SK-N-SH (cell line): ENCODE results near the gene MIPEP. TPM values are rescaled to one million over a fixed set of nuclear protein-coding genes. Genes with fewer than 3 reads are reported as not detected.

ENCODE experiments used
- CTCF ChIA-PET: fragments of 300-600, 350-600 bp; formaldehyde crosslinking; extraction: SDS; loops from one replicate; lab custom pipeline; 2021; lab: Yijun Ruan, JAX
- POLR2A ChIA-PET: fragments of 350-600 bp; sonication (Branson Sonifier 250); formaldehyde crosslinking; extraction: SDS; loops from one replicate; lab custom pipeline; 2020; ENCODE audit warnings: antibody characterized with exemption, inconsistent platforms; lab: Yijun Ruan, JAX
- DNase-seq: peaks from one replicate; pipeline ENCODE4 v3.0.0; 2012
- H2AFZ ChIP-seq: fragments of 200-600 bp; sonication (generic); 2 replicates; pipeline ENCODE4 v1.8.1; 2016; ENCODE audit warnings: antibody characterized with exemption, mild to moderate bottlenecking, low read depth
- H3F3A ChIP-seq: fragments of 200-600 bp; sonication (generic); replicated peaks from 2 replicates; pipeline ENCODE3; 2016; ENCODE audit warnings: antibody characterized with exemption, mild to moderate bottlenecking; ENCODE audit not compliant: insufficient read depth
- H3K27ac ChIP-seq, 2 experiments: fragments of 200-500 bp in 1 of 2; fragments of 200-600 bp in 1 of 2; sonication (Bioruptor generic) in 1 of 2; sonication (generic), shearing (Covaris generic) in 1 of 2; 2 replicates each; pipeline versions ENCODE4 v1.5.1 to v1.6.1; 2014 to 2016; ENCODE audit warnings: low read depth in 2 of 2, inconsistent platforms in 1 of 2, low read length in 1 of 2, mild to moderate bottlenecking in 1 of 2, mixed read lengths in 1 of 2
- H3K27me3 ChIP-seq: fragments of 200-600 bp; sonication (generic), shearing (Covaris generic); 2 replicates; pipeline ENCODE4 v1.6.1; 2016; ENCODE audit warnings: mixed run types; ENCODE audit not compliant: insufficient read depth
- H3K36me3 ChIP-seq, 2 experiments: fragments of 200-500 bp in 1 of 2; fragments of 200-600 bp in 1 of 2; sonication (Bioruptor generic) in 1 of 2; sonication (generic) in 1 of 2; replicated peaks in 1 of 2; 2 replicates each; pipeline versions ENCODE3 to v1.5.1; 2014 to 2016; ENCODE audit warnings: low read length in 1 of 2, mild to moderate bottlenecking in 1 of 2; ENCODE audit not compliant: insufficient read depth in 2 of 2, control insufficient read depth in 1 of 2
- H3K4me1 ChIP-seq, 2 experiments: fragments of 200-500 bp in 1 of 2; fragments of 200-600 bp in 1 of 2; sonication (Bioruptor generic) in 1 of 2; sonication (generic), shearing (Covaris generic) in 1 of 2; 2 replicates each; pipeline versions ENCODE4 v1.5.1 to v1.6.1; 2014 to 2016; ENCODE audit warnings: low read depth in 1 of 2, low read length in 1 of 2, mixed run types in 1 of 2; ENCODE audit not compliant: insufficient read depth in 2 of 2, control insufficient read depth in 1 of 2
- H3K4me2 ChIP-seq: fragments of 200-600 bp; sonication (generic), shearing (Covaris generic); 2 replicates; pipeline ENCODE4 v1.6.1; 2017; ENCODE audit warnings: mixed run types
- H3K4me3 ChIP-seq, 2 experiments: fragments of 200-500 bp in 1 of 2; fragments of 200-600 bp in 1 of 2; sonication (Bioruptor generic) in 1 of 2; sonication (generic), shearing (Covaris generic) in 1 of 2; 2 replicates each; pipeline versions ENCODE4 v1.5.1 to v1.8.1; 2014 to 2016; ENCODE audit warnings: low read depth in 2 of 2, inconsistent platforms in 1 of 2, low read length in 1 of 2, mild to moderate bottlenecking in 1 of 2, mixed read lengths in 1 of 2, moderate library complexity in 1 of 2
- H3K79me2 ChIP-seq: fragments of 200-600 bp; sonication (generic); 2 replicates; pipeline ENCODE4 v1.8.1; 2017; ENCODE audit warnings: mild to moderate bottlenecking; ENCODE audit not compliant: insufficient read depth
- H3K9ac ChIP-seq: fragments of 200-600 bp; sonication (generic); 2 replicates; pipeline ENCODE4 v1.6.1; 2017; ENCODE audit warnings: mixed run types
- H3K9me2 ChIP-seq: fragments of 200-600 bp; sonication (generic); 2 replicates; pipeline ENCODE4 v1.6.1; 2017; ENCODE audit warnings: mixed run types
- H3K9me3 ChIP-seq: fragments of 200-600 bp; sonication (generic); 2 replicates; pipeline ENCODE4 v1.6.1; 2017; ENCODE audit warnings: mixed run types, mild to moderate bottlenecking, moderate library complexity
- H4K20me1 ChIP-seq: fragments of 200-600 bp; sonication (generic); 2 replicates; pipeline ENCODE4 v1.6.1; 2017; ENCODE audit warnings: mild to moderate bottlenecking, mixed run types; ENCODE audit not compliant: insufficient read depth
- CHD2 ChIP-seq: fragments of 150-350 bp; IDR thresholded peaks from 2 replicates; pipeline ENCODE4 v1.6.1; 2018; ENCODE audit warnings: low read length; ENCODE audit not compliant: partially characterized antibody
- CTCF ChIP-seq: fragments of 200-600 bp; sonication (generic); IDR thresholded peaks from 2 replicates; pipeline ENCODE4 v1.6.1; 2017; ENCODE audit warnings: antibody characterized with exemption, mild to moderate bottlenecking, moderate library complexity
- ELF1 ChIP-seq: IDR thresholded peaks from 2 replicates; pipeline ENCODE4 v1.4.0; 2012
- EP300 ChIP-seq, 2 experiments: IDR thresholded peaks; 2 replicates each; pipeline versions ENCODE4 v1.4.0 to v1.6.1; 2012; ENCODE audit warnings: borderline replicate concordance in 1 of 2, low read depth in 1 of 2, low read length in 1 of 2
- EZH2phosphoT487 ChIP-seq: fragments of 200-600 bp; sonication (generic); IDR thresholded peaks from 2 replicates; pipeline ENCODE4 v1.6.1; 2017; ENCODE audit warnings: low read depth, mixed run types, mild to moderate bottlenecking, antibody characterized with exemption, moderate library complexity, borderline replicate concordance
- FOSL2 ChIP-seq: IDR thresholded peaks from 2 replicates; pipeline ENCODE4 v1.4.0; 2012; ENCODE audit warnings: low read depth, mild to moderate bottlenecking, moderate library complexity, borderline replicate concordance
- FOXJ3 ChIP-seq: sonication (generic); formaldehyde crosslinking; IDR thresholded peaks from 2 replicates; pipeline ENCODE4 v1.5.1; 2020; ENCODE audit warnings: mild to moderate bottlenecking, missing genetic modification reagents
- GABPA ChIP-seq: IDR thresholded peaks from 2 replicates; pipeline ENCODE4 v1.4.0; 2012; ENCODE audit warnings: low read depth, mild to moderate bottlenecking
- IRF3 ChIP-seq: fragments of 150-350 bp; IDR thresholded peaks from 2 replicates; pipeline ENCODE4 v1.6.1; 2016; ENCODE audit warnings: mild to moderate bottlenecking, low read depth, low read length
- MAX ChIP-seq: IDR thresholded peaks from 2 replicates; pipeline ENCODE4 v1.4.0; 2012; ENCODE audit warnings: low read depth
- MEF2A ChIP-seq: IDR thresholded peaks from 2 replicates; pipeline ENCODE4 v1.4.0; 2012; ENCODE audit warnings: low read depth, borderline replicate concordance
- MXI1 ChIP-seq: IDR thresholded peaks from 2 replicates; pipeline ENCODE4 v1.6.1; 2012; ENCODE audit warnings: mild to moderate bottlenecking, low read depth, low read length, improper control_type of control experiment
- NFIC ChIP-seq: IDR thresholded peaks from 2 replicates; pipeline ENCODE4 v1.4.0; 2012; ENCODE audit warnings: borderline replicate concordance
- PBX3 ChIP-seq: IDR thresholded peaks from 2 replicates; pipeline ENCODE4; 2012
- POLR2AphosphoS5 ChIP-seq: IDR thresholded peaks from 2 replicates; pipeline ENCODE4 v1.6.1; 2012; ENCODE audit warnings: low read depth, low read length
- RAD21 ChIP-seq: IDR thresholded peaks from 2 replicates; pipeline ENCODE4 v1.6.1; 2012; ENCODE audit warnings: mild to moderate bottlenecking, low read length
- RFX5 ChIP-seq: IDR thresholded peaks from 2 replicates; pipeline ENCODE4 v1.6.1; 2012; ENCODE audit warnings: mild to moderate bottlenecking, improper control_type of control experiment, low read length
- RXRA ChIP-seq: IDR thresholded peaks from 2 replicates; pipeline ENCODE4 v1.4.0; 2012; ENCODE audit warnings: low read depth, mild to moderate bottlenecking, borderline replicate concordance
- SMC3 ChIP-seq: IDR thresholded peaks from 2 replicates; pipeline ENCODE4 v1.6.1; 2012; ENCODE audit warnings: low read depth, low read length, improper control_type of control experiment
- USF2 ChIP-seq: fragments of 150-350 bp; IDR thresholded peaks from 2 replicates; pipeline ENCODE4 v1.6.1; 2017; ENCODE audit warnings: antibody characterized with exemption, low read length, low read depth, borderline replicate concordance
- YY1 ChIP-seq: IDR thresholded peaks from 2 replicates; pipeline ENCODE4 v1.4.0; 2012; ENCODE audit warnings: low read depth, mild to moderate bottlenecking
- WGBS: methylation state at CpG from one replicate; pipeline ENCODE4 v1.1.6; 2017; ENCODE audit warnings: low lambda C conversion rate; 5-methylcytosine and 5-hydroxymethylcytosine counted together
- polyA plus RNA-seq, 3 experiments: library from polyadenylated mRNA; depleted of rRNA; stranded (reverse); fragments of >200 nt; gene quantifications; 2 replicates each; pipeline ENCODE4 v1.2.3, GENCODE V29; 2012

The MIPEP gene
- polyA plus RNA-seq, 1 of the 3 experiments (the other 2 are of a cell fraction) = 12.7 TPM

- TF ChIP-seq YY1 = no peak
- TF ChIP-seq, all 33 proteins: peak for 3
Measured at GRCh38 chr13:23876265-23876664, 12.9 kb downstream of the MIPEP start (continued).

GRCh38 chr13:23871616-23872220 is 17.5 kb downstream of the MIPEP start:
- POLR2A ChIA-PET = no interaction called here
- H3K9ac ChIP-seq = no peak overlapping the region

More at GRCh38 chr13:23871616-23872220, 17.5 kb downstream of the MIPEP start:
- peaks cover 13% of the 10 kb centered on the region for H3F3A ChIP-seq
- no peaks in the 10 kb centered on the region for H3K27me3 ChIP-seq
- no peaks in the 10 kb centered on the region for H3K79me2 ChIP-seq
- no peak overlapping the region for H3K4me2 ChIP-seq
- CTCF ChIA-PET = interaction anchor here (1.0 to 2.1 kb wide), 5 partner anchors 9 to 405 kb away, joined by 3 to 19 read pairs (median 3); partner anchors contain the start of gene MIPEP
- H3K9me2 ChIP-seq = no peaks in the 10 kb centered on the region
- H4K20me1 ChIP-seq = no peaks in the 10 kb centered on the region
- no peak overlapping the region for H3K4me3 ChIP-seq
- no peak for TF ChIP-seq MEF2A
- TF ChIP-seq SMC3 = peak; percentile 59
- TF ChIP-seq RXRA = no peak
- TF ChIP-seq ELF1 = no peak
- peak; percentile 70 for TF ChIP-seq CTCF
- no peak for TF ChIP-seq MAX
- TF ChIP-seq USF2 = no peak
- TF ChIP-seq EP300 (IDR thresholded peaks at IDR 0.05; ENCODE audit: borderline replicate concordance in 1 of 2, low read depth in 1 of 2, low read length in 1 of 2) = no peak
- no peak for TF ChIP-seq PBX3
- TF ChIP-seq EZH2phosphoT487 = no peak
- TF ChIP-seq GABPA = no peak
- TF ChIP-seq IRF3 = no peak
- no peak for TF ChIP-seq CHD2
- peak; percentile 84 for TF ChIP-seq RAD21
- no peak for TF ChIP-seq FOSL2
- no peak for TF ChIP-seq NFIC
- TF ChIP-seq RFX5 = no peak
- no peak for TF ChIP-seq FOXJ3 (CRISPR knock-in tag)
- TF ChIP-seq POLR2AphosphoS5 = no peak
- TF ChIP-seq MXI1 = no peak
- H3K9me3 ChIP-seq = no peaks in the 10 kb centered on the region
- peak; percentile 46 for DNase-seq
- H3K27ac ChIP-seq = 0 out of 4 replicates have a peak overlapping the region, but pooled peaks of 1 of the 2 experiments have one; percentile 11
- H3K36me3 ChIP-seq = peaks cover 0 to 7% of the 10 kb centered on the region in 2 experiments
- peaks cover 2 to 6% of the 10 kb centered on the region in 2 experiments; a peak in 1 of 4 replicates for H3K4me1 ChIP-seq
- no peak overlapping the region for H2AFZ ChIP-seq
- WGBS = 70% methylated on average over 2 of the region's 2 CpGs
